Measurements from ENCODE around the gene SOX18. TPM values are rescaled to one million over a fixed set of nuclear protein-coding genes. Genes with fewer than 3 reads are reported as not detected.
A peak's percentile ranks its signal among the peaks of the same experiment; 100 is the strongest.

The SOX18 gene
- total RNA-seq, 4 donors from 2014 or later, result 6.7 to 116 (median 19.1) TPM

- no peak for DNase-seq
- H3K4me3 ChIP-seq, result peak overlapping the region in 1 of 2 donors; percentile 28
- no peaks in the 10 kb centered on the region for H3K36me3 ChIP-seq
- no peaks in the 10 kb centered on the region for H3K27me3 ChIP-seq
- peaks cover 0 to 14% of the 10 kb centered on the region in 2 donors for H3K4me1 ChIP-seq
- TF ChIP-seq POLR2A (IDR thresholded peaks at IDR 0.05) (no peak), CTCF (IDR thresholded peaks at IDR 0.05) (no peak)
- peak overlapping the region in 1 of 2 donors; percentile 20 for H3K27ac ChIP-seq
- intact Hi-C loops (cut with DNase I; ENCODE audit: low total_unique reads), result no loop called here
- no peaks in the 10 kb centered on the region for H3K9me3 ChIP-seq
These were observed 916 bp downstream of the SOX18 start for GRCh38 chr20:64048402-64049044.

- Histone ChIP-seq H3K27me3 (no peaks in the 10 kb centered on the region), H3K27ac (peak overlapping the region in 1 of 2 donors; percentile 20), H3K4me1 (peaks cover 0 to 14% of the 10 kb centered on the region in 2 donors), H3K4me3 (peak overlapping the region; percentile 9 to 28), H3K9me3 (no peaks in the 10 kb centered on the region), H3K36me3 (no peaks in the 10 kb centered on the region)
- TF ChIP-seq POLR2A (IDR thresholded peaks at IDR 0.05) (no peak), CTCF (IDR thresholded peaks at IDR 0.05) (no peak)
- intact Hi-C loops (cut with DNase I; ENCODE audit: low total_unique reads), result no loop called here
- DNase-seq, result no peak
These were observed 1.5 kb downstream of the SOX18 start for GRCh38 chr20:64047968-64048401.

GRCh38 chr20:64047046-64047389 lies 2.4 kb downstream of the SOX18 start:
- no peaks in the 10 kb centered on the region for H3K9me3 ChIP-seq
- H3K27me3 ChIP-seq, result peaks cover 0 to 4% of the 10 kb centered on the region in 2 donors
- no peak overlapping the region for H3K27ac ChIP-seq
- no peaks in the 10 kb centered on the region for H3K36me3 ChIP-seq
- DNase-seq, result no peak
- intact Hi-C loops (cut with DNase I; ENCODE audit: low total_unique reads), result no loop called here
- peaks cover 0 to 16% of the 10 kb centered on the region in 2 donors for H3K4me1 ChIP-seq
- TF ChIP-seq POLR2A (IDR thresholded peaks at IDR 0.05) (no peak), CTCF (IDR thresholded peaks at IDR 0.05) (no peak)
- H3K4me3 ChIP-seq, result peak overlapping the region; percentile 6 to 9

GRCh38 chr20:64045346-64046011 lies 4.0 kb downstream of the SOX18 start:
- intact Hi-C loops (cut with DNase I; ENCODE audit: low total_unique reads), result no loop called here
- Histone ChIP-seq H3K4me1 (peaks cover 0 to 17% of the 10 kb centered on the region in 2 donors), H3K9me3 (no peaks in the 10 kb centered on the region), H3K36me3 (no peaks in the 10 kb centered on the region), H3K27ac (no peak overlapping the region), H3K4me3 (no peak overlapping the region), H3K27me3 (peaks cover 0 to 19% of the 10 kb centered on the region in 2 donors)
- TF ChIP-seq POLR2A (IDR thresholded peaks at IDR 0.05) (no peak), CTCF (IDR thresholded peaks at IDR 0.05) (no peak)
- no peak for DNase-seq

Measured in uterus (tissue), 4 donors.